ENCODE results near the gene NCBP2. TPM values are rescaled to one million over a fixed set of nuclear protein-coding genes. Genes with fewer than 3 reads are reported as not detected.

The NCBP2 gene
- total RNA-seq, 1 experiment from 2014 or later = 120 TPM

GRCh38 chr3:196938576-196938975, 3.8 kb downstream of the NCBP2 start:
- Histone ChIP-seq H2BK12ac (ENCODE audit: insufficient read length, low read depth, low read length) (no peak overlapping the region), H3K9me3 (ENCODE audit: control insufficient read depth, low read depth, low read length) (no peaks in the 10 kb centered on the region), H4K91ac (ENCODE audit: insufficient read length, low read depth, low read length) (no peak overlapping the region), H2BK120ac (ENCODE audit: low read depth, low read length, poor library complexity, severe bottlenecking) (no peak overlapping the region), H3K79me1 (ENCODE audit: insufficient read depth, low read depth, low read length, poor library complexity, severe bottlenecking) (peaks cover 5% of the 10 kb centered on the region), H4K8ac (replicated peaks; ENCODE audit: insufficient read length, low read depth, low read length) (no peak overlapping the region), H3K18ac (ENCODE audit: insufficient read length, low read depth, low read length) (no peak overlapping the region), H2AK5ac (ENCODE audit: insufficient read length, low read length) (no peak overlapping the region), H3K27me3 (ENCODE audit: insufficient read depth, low read length) (no peaks in the 10 kb centered on the region), H3K23ac (ENCODE audit: insufficient read length, low read depth, low read length) (no peak overlapping the region), H3K27ac (ENCODE audit: insufficient read length, low read depth, low read length) (no peak overlapping the region), H3K56ac (ENCODE audit: insufficient read length, low read depth, low read length) (no peak overlapping the region), H3K79me2 (ENCODE audit: insufficient read depth, low read length) (peaks cover 16% of the 10 kb centered on the region; the same call in 1 of the 2 replicates), H2BK15ac (ENCODE audit: low read depth, low read length) (no peak overlapping the region), H3K4ac (ENCODE audit: low read depth, low read length) (no peak overlapping the region), H3T11ph (ENCODE audit: low read length) (no peak overlapping the region), H2BK20ac (ENCODE audit: low read depth, low read length, poor library complexity, severe bottlenecking) (no peak overlapping the region), H3K9ac (ENCODE audit: extremely low read depth, insufficient read length, low read length) (no peak overlapping the region), H4K5ac (ENCODE audit: insufficient read length, low read depth, low read length) (no peak overlapping the region), H3K23me2 (ENCODE audit: insufficient read length, low read depth, low read length, poor library complexity, severe bottlenecking) (peaks cover 8% of the 10 kb centered on the region), H2BK5ac (ENCODE audit: insufficient read length, low read length) (no peak overlapping the region), H3K4me1 (ENCODE audit: insufficient read depth, low read length) (peaks cover 1% of the 10 kb centered on the region; the same call in 1 of the 2 replicates), H3K14ac (ENCODE audit: insufficient read depth, low read length) (no peak overlapping the region), H4K20me1 (ENCODE audit: control insufficient read depth, insufficient read depth, insufficient read length) (no peaks in the 10 kb centered on the region), H2AFZ (ENCODE audit: low read length) (no peak overlapping the region), H3K4me2 (ENCODE audit: insufficient read depth, insufficient read length, low read length) (no peak overlapping the region)
- peaks cover 44 to 72% (median 51%) of the 10 kb centered on the region in 3 experiments; a peak in 6 of 7 replicates for H3K36me3 Mint-ChIP-seq (ENCODE audit: insufficient read depth in 1 of 3, low read depth in 3 of 3)
- no peak for DNase-seq
- WGBS (ENCODE audit: extremely low coverage, insufficient read length, low lambda C conversion rate) = no CpG with 5 or more reads among the region's 5 CpGs
- H3K4me1 Mint-ChIP-seq = peaks cover 8 to 21% of the 10 kb centered on the region in 2 experiments
- TF ChIP-seq, protein P1, sequence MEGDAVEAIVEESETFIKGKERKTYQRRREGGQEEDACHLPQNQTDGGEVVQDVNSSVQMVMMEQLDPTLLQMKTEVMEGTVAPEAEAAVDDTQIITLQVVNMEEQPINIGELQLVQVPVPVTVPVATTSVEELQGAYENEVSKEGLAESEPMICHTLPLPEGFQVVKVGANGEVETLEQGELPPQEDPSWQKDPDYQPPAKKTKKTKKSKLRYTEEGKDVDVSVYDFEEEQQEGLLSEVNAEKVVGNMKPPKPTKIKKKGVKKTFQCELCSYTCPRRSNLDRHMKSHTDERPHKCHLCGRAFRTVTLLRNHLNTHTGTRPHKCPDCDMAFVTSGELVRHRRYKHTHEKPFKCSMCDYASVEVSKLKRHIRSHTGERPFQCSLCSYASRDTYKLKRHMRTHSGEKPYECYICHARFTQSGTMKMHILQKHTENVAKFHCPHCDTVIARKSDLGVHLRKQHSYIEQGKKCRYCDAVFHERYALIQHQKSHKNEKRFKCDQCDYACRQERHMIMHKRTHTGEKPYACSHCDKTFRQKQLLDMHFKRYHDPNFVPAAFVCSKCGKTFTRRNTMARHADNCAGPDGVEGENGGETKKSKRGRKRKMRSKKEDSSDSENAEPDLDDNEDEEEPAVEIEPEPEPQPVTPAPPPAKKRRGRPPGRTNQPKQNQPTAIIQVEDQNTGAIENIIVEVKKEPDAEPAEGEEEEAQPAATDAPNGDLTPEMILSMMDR (conservative IDR thresholded peaks at IDR 0.05) = no peak
- H3K27ac Mint-ChIP-seq = 0 out of 7 replicates have a peak overlapping the region, but pooled peaks of 1 of the 3 experiments have one; percentile 23
- no peaks in the 10 kb centered on the region; a peak in 1 of 5 replicates for H3K9me3 Mint-ChIP-seq
- peaks cover 2% of the 10 kb centered on the region; the same call in 1 of the 2 replicates for H3K27me3 Mint-ChIP-seq (ENCODE audit: low read depth)
- H3K4me3 Mint-ChIP-seq = no peak overlapping the region
